Measurements from ENCODE around the gene NPB.

DNA sequence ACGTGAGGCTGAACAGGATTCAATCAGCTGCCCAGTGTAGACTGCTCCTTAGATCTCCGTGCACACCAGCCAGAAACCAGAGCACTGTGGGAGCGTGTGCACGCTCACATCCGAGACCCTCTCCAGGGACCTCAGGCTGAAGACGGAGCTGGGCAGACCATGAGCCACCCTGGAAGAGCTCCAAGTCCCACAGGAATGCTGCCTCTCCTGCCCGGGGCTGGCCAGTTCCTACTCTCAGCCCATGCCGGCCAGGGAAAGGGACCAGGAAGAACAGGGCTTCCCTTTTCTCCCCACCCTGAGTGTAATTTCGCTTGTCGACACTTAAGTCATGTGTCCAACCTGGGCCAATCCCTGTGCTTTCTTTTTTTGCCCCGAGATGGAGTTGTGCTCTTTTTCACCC is 17.5 kb upstream of the NPB start:
- TF ChIP-seq, protein P1, sequence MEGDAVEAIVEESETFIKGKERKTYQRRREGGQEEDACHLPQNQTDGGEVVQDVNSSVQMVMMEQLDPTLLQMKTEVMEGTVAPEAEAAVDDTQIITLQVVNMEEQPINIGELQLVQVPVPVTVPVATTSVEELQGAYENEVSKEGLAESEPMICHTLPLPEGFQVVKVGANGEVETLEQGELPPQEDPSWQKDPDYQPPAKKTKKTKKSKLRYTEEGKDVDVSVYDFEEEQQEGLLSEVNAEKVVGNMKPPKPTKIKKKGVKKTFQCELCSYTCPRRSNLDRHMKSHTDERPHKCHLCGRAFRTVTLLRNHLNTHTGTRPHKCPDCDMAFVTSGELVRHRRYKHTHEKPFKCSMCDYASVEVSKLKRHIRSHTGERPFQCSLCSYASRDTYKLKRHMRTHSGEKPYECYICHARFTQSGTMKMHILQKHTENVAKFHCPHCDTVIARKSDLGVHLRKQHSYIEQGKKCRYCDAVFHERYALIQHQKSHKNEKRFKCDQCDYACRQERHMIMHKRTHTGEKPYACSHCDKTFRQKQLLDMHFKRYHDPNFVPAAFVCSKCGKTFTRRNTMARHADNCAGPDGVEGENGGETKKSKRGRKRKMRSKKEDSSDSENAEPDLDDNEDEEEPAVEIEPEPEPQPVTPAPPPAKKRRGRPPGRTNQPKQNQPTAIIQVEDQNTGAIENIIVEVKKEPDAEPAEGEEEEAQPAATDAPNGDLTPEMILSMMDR (IDR thresholded peaks at IDR 0.05) = no peak
- TF ChIP-seq POLR2A (IDR thresholded peaks at IDR 0.05) (no peak), EP300 (IDR thresholded peaks at IDR 0.05) (no peak)

Measured in ovary (tissue), 3 donors.